HepG2 (cell line): ENCODE measurements around the gene PLEKHH3. TPM values are rescaled to one million over a fixed set of nuclear protein-coding genes. Genes with fewer than 3 reads are reported as not detected.

Experiments
- CBFB ChIP-seq: sonication (generic); formaldehyde crosslinking; IDR thresholded peaks from 2 replicates; pipeline ENCODE4 v1.4.0; 2020; ENCODE audit warnings: missing genetic modification reagents
- IKZF1 ChIP-seq: fragments of 450-650 bp; IDR thresholded peaks from 2 replicates; pipeline ENCODE4 v1.7.1; 2016
- JARID2 ChIP-seq: sonication (generic); formaldehyde crosslinking; IDR thresholded peaks from 2 replicates; pipeline ENCODE4 v1.8.1; 2023; ENCODE audit warnings: missing genetic modification reagents, inconsistent platforms; ENCODE audit not compliant: insufficient replicate concordance
- NR2F1 ChIP-seq, 2 experiments: fragments of 450-650 bp in 1 of 2; formaldehyde crosslinking in 1 of 2; IDR thresholded peaks; 2 replicates each; pipeline versions ENCODE4 v1.5.0 to v1.6.1; 2016 to 2020; ENCODE audit warnings: mild to moderate bottlenecking in 1 of 2, missing compliant biosample characterization in 1 of 2, missing genetic modification reagents in 1 of 2, moderate library complexity in 1 of 2
- NRL ChIP-seq: sonication (generic); formaldehyde crosslinking; IDR thresholded peaks from 2 replicates; pipeline ENCODE4 v1.5.0; 2020; ENCODE audit warnings: missing genetic modification reagents, mild to moderate bottlenecking, moderate library complexity, borderline replicate concordance
- PAF1 ChIP-seq: IDR thresholded peaks from 2 replicates; pipeline ENCODE4 v1.6.1; 2016; ENCODE audit warnings: missing genetic modification reagents, missing compliant biosample characterization
- RARA ChIP-seq: IDR thresholded peaks from 2 replicates; pipeline ENCODE4 v1.6.1; 2016; ENCODE audit warnings: missing genetic modification reagents, missing compliant biosample characterization
- RXRA ChIP-seq: sonication (generic); formaldehyde crosslinking; IDR thresholded peaks from 2 replicates; pipeline ENCODE4 v1.5.1; 2020; ENCODE audit warnings: missing genetic modification reagents
- SMYD3 ChIP-seq: sonication (generic); formaldehyde crosslinking; IDR thresholded peaks from 2 replicates; pipeline ENCODE4 v1.8.1; 2023; ENCODE audit warnings: mild to moderate bottlenecking, missing genetic modification reagents
- ZFP37 ChIP-seq: sonication (generic); formaldehyde crosslinking; IDR thresholded peaks from 2 replicates; pipeline ENCODE4 v1.4.0; 2020; ENCODE audit warnings: missing genetic modification reagents, borderline replicate concordance
- ZNF350 ChIP-seq: sonication (generic); formaldehyde crosslinking; IDR thresholded peaks from 2 replicates; pipeline ENCODE4 v1.4.0; 2020; ENCODE audit warnings: mild to moderate bottlenecking, low read depth, missing genetic modification reagents, borderline replicate concordance
- polyA plus RNA-seq, 8 experiments: library from polyadenylated mRNA; depleted of rRNA in 3 of 8; stranded (reverse) in 7 of 8; unstranded in 1 of 8; fragments of >200 nt; fragmentation: Illumina TruSeq in 4 of 8; extraction: Trizol in 4 of 8; gene quantifications; 2 replicates each; pipeline versions ENCODE4 v1.2.1 to v1.2.3, GENCODE V29; 2011 to 2016; ENCODE audit warnings: low read depth in 4 of 8, missing spikeins in 1 of 8, mixed read lengths in 1 of 8; ENCODE audit not compliant: insufficient read depth in 1 of 8
- total RNA-seq, 5 experiments: library from RNA; depleted of rRNA; stranded (reverse); fragments of >200 nt; fragmentation: Illumina TruSeq; extraction: Trizol; gene quantifications; 2 replicates each; pipeline ENCODE4 v1.2.3, GENCODE V29; 2016; ENCODE audit warnings: low read depth in 1 of 5
- TF ChIP-seq, protein P1 (sequence below): sonication (generic); formaldehyde crosslinking; IDR thresholded peaks from 2 replicates; pipeline ENCODE4 v1.4.0; 2020; ENCODE audit warnings: mild to moderate bottlenecking, missing genetic modification reagents
- TF ChIP-seq, protein P2 (sequence below): sonication (generic); formaldehyde crosslinking; conservative IDR thresholded peaks from 2 replicates; pipeline ENCODE4 v1.8.0; 2022; ENCODE audit warnings: missing genetic modification reagents
- TF ChIP-seq, protein P3 (sequence below): sonication (generic); formaldehyde crosslinking; IDR thresholded peaks from 2 replicates; pipeline ENCODE4 v1.8.0; 2022; ENCODE audit warnings: mild to moderate bottlenecking, missing genetic modification reagents, moderate library complexity
- TF ChIP-seq, protein P4 (sequence below): sonication (generic); formaldehyde crosslinking; IDR thresholded peaks from 2 replicates; pipeline ENCODE4 v1.4.0; 2020; ENCODE audit warnings: missing genetic modification reagents; ENCODE audit errors: not compliant biosample characterization
- TF ChIP-seq, protein P5 (sequence below): sonication (generic); formaldehyde crosslinking; conservative IDR thresholded peaks from 2 replicates; pipeline ENCODE4 v1.8.0; 2022; ENCODE audit warnings: mild to moderate bottlenecking, moderate library complexity, missing genetic modification reagents
- TF ChIP-seq, protein P6 (sequence below): sonication (generic); formaldehyde crosslinking; IDR thresholded peaks from 2 replicates; pipeline ENCODE4 v1.8.1; 2023; ENCODE audit warnings: mild to moderate bottlenecking, missing genetic modification reagents
- TF ChIP-seq, protein P7 (sequence below): fragments of 450-650 bp; IDR thresholded peaks from 2 replicates; pipeline ENCODE4 v1.6.1; 2017; ENCODE audit warnings: mild to moderate bottlenecking

Gene PLEKHH3
- total and polyA plus RNA-seq, 2 of the 13 experiments (the other 11 are each of a cell fraction or from before 2014, with no cell fraction given), result 6.0 to 19.9 TPM

DNA sequence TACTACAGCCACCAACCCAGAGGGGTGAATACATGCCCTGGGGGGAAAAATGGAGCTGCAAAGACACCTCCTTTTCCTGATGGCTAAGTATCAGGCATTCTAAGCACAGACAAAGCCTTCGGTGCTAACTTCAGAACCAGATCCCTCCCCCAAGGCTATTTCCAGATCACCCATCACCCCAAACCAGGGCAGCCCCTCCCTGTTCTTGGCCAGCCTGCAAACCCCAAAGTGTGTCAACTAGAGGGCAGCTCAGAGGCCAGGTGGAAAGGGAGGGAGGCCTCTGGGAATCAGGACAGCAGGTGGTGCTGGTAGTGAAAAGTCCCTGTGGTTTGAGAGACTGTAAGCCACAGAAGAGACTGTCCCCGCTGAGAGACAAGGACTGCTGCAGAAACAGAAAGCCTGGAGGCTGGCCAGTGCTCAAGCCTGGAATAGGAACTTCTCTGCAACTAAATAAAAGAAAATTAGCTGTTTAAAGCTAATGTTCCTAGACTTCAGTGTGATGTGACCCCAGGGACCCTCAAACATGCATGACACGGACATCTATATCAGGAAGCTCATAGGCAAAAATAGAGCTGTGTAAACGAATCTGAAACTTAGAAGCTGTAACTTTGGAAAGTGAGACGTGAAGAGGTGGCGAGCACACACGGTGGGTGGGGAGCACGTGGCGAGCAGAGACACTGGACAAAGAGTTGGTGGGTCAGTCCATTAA lies 58.2 kb downstream of the PLEKHH3 start (continued):
- TF ChIP-seq, protein P1, sequence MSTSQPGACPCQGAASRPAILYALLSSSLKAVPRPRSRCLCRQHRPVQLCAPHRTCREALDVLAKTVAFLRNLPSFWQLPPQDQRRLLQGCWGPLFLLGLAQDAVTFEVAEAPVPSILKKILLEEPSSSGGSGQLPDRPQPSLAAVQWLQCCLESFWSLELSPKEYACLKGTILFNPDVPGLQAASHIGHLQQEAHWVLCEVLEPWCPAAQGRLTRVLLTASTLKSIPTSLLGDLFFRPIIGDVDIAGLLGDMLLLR (CRISPR knock-in tag), result no peak
- TF ChIP-seq, protein P2, sequence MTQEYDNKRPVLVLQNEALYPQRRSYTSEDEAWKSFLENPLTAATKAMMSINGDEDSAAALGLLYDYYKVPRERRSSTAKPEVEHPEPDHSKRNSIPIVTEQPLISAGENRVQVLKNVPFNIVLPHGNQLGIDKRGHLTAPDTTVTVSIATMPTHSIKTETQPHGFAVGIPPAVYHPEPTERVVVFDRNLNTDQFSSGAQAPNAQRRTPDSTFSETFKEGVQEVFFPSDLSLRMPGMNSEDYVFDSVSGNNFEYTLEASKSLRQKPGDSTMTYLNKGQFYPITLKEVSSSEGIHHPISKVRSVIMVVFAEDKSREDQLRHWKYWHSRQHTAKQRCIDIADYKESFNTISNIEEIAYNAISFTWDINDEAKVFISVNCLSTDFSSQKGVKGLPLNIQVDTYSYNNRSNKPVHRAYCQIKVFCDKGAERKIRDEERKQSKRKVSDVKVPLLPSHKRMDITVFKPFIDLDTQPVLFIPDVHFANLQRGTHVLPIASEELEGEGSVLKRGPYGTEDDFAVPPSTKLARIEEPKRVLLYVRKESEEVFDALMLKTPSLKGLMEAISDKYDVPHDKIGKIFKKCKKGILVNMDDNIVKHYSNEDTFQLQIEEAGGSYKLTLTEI, result no peak
- TF ChIP-seq, protein P3, sequence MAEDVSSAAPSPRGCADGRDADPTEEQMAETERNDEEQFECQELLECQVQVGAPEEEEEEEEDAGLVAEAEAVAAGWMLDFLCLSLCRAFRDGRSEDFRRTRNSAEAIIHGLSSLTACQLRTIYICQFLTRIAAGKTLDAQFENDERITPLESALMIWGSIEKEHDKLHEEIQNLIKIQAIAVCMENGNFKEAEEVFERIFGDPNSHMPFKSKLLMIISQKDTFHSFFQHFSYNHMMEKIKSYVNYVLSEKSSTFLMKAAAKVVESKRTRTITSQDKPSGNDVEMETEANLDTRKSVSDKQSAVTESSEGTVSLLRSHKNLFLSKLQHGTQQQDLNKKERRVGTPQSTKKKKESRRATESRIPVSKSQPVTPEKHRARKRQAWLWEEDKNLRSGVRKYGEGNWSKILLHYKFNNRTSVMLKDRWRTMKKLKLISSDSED, result no peak
- TF ChIP-seq JARID2 (CRISPR knock-in tag) (no peak), PAF1 (no peak; the same call in none of the 2 replicates), CBFB (CRISPR knock-in tag) (no peak), NR2F1 (CRISPR knock-in tag; IDR thresholded peaks at IDR 0.05) (no peak), SMYD3 (CRISPR knock-in tag) (no peak), RXRA (CRISPR knock-in tag) (peak; percentile 61), ZNF350 (CRISPR knock-in tag) (no peak), RARA (CRISPR knock-in tag) (peak; percentile 57), NRL (no peak; the same call in 1 of the 2 replicates), IKZF1 (no peak), ZFP37 (CRISPR knock-in tag) (no peak)
- TF ChIP-seq, protein P4, sequence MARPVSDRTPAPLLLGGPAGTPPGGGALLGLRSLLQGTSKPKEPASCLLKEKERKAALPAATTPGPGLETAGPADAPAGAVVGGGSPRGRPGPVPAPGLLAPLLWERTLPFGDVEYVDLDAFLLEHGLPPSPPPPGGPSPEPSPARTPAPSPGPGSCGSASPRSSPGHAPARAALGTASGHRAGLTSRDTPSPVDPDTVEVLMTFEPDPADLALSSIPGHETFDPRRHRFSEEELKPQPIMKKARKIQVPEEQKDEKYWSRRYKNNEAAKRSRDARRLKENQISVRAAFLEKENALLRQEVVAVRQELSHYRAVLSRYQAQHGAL, result no peak
- TF ChIP-seq, protein P5, sequence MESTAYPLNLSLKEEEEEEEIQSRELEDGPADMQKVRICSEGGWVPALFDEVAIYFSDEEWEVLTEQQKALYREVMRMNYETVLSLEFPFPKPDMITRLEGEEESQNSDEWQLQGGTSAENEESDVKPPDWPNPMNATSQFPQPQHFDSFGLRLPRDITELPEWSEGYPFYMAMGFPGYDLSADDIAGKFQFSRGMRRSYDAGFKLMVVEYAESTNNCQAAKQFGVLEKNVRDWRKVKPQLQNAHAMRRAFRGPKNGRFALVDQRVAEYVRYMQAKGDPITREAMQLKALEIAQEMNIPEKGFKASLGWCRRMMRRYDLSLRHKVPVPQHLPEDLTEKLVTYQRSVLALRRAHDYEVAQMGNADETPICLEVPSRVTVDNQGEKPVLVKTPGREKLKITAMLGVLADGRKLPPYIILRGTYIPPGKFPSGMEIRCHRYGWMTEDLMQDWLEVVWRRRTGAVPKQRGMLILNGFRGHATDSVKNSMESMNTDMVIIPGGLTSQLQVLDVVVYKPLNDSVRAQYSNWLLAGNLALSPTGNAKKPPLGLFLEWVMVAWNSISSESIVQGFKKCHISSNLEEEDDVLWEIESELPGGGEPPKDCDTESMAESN (CRISPR knock-in tag), result no peak; the same call in 1 of the 2 replicates
- TF ChIP-seq, protein P6, sequence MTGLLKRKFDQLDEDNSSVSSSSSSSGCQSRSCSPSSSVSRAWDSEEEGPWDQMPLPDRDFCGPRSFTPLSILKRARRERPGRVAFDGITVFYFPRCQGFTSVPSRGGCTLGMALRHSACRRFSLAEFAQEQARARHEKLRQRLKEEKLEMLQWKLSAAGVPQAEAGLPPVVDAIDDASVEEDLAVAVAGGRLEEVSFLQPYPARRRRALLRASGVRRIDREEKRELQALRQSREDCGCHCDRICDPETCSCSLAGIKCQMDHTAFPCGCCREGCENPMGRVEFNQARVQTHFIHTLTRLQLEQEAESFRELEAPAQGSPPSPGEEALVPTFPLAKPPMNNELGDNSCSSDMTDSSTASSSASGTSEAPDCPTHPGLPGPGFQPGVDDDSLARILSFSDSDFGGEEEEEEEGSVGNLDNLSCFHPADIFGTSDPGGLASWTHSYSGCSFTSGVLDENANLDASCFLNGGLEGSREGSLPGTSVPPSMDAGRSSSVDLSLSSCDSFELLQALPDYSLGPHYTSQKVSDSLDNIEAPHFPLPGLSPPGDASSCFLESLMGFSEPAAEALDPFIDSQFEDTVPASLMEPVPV (CRISPR knock-in tag), result no peak
- TF ChIP-seq, protein P7, sequence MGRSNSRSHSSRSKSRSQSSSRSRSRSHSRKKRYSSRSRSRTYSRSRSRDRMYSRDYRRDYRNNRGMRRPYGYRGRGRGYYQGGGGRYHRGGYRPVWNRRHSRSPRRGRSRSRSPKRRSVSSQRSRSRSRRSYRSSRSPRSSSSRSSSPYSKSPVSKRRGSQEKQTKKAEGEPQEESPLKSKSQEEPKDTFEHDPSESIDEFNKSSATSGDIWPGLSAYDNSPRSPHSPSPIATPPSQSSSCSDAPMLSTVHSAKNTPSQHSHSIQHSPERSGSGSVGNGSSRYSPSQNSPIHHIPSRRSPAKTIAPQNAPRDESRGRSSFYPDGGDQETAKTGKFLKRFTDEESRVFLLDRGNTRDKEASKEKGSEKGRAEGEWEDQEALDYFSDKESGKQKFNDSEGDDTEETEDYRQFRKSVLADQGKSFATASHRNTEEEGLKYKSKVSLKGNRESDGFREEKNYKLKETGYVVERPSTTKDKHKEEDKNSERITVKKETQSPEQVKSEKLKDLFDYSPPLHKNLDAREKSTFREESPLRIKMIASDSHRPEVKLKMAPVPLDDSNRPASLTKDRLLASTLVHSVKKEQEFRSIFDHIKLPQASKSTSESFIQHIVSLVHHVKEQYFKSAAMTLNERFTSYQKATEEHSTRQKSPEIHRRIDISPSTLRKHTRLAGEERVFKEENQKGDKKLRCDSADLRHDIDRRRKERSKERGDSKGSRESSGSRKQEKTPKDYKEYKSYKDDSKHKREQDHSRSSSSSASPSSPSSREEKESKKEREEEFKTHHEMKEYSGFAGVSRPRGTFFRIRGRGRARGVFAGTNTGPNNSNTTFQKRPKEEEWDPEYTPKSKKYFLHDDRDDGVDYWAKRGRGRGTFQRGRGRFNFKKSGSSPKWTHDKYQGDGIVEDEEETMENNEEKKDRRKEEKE, result no peak
